NOMO-1 (cell line): ENCODE results near the gene SLC24A3.

Experiments used
- DNase-seq, 2 experiments: peaks; one replicate each; lab custom pipeline; 2025; ENCODE audit not compliant: unreplicated experiment in 2 of 2; lab: John Stamatoyannopoulos, UW

Gene SLC24A3

DNA sequence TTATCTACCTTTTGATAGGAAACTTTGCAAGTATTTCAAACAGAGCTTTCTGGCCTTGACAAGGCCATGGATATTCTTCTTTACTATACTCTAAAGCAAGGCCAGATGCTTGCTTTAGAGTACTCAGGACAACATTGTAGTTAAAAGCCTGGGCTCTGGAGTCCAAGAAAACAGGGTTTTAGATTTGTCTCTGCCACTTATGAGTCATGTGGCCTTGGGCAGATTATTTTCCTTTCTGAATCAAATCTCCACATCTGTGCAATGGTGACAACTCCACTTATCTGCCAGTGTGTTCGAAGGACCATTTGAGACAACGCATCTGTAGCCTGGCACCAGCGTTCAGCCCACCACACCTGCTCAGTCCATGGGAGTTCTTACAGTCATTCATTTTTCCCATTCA is 279.7 kb downstream of the SLC24A3 start:
- DNase-seq: no peak

DNA sequence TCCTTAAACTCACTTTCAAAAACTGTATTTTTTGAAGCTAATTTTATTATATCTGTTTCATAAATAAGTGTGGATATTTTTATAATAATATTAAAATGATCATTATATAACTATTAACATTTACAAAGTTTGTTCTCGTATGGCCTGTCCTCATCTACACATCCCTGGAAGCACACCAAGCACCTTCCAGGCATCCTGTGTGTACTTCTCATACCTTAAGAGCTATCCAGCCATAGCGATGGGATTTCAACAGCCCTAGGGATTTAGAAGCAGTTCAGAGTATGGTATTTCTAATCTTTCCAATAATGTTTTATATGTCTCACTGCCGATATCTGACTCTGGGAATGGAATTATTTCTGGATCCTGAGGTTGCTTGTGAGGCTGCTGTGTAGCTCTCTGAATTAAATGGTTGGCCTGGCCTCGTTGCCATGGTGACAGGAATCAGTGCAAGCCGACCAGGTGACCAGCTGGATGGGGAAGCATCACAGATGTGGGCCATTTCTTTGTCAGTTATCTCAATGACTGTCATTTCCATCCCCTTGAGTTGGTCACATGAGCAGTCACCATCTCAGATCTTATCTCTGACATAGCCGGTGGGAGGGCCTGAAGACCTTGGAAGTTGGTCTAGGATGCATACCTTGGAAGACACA is 280.4 kb downstream of the SLC24A3 start:
- no peak for DNase-seq

DNA sequence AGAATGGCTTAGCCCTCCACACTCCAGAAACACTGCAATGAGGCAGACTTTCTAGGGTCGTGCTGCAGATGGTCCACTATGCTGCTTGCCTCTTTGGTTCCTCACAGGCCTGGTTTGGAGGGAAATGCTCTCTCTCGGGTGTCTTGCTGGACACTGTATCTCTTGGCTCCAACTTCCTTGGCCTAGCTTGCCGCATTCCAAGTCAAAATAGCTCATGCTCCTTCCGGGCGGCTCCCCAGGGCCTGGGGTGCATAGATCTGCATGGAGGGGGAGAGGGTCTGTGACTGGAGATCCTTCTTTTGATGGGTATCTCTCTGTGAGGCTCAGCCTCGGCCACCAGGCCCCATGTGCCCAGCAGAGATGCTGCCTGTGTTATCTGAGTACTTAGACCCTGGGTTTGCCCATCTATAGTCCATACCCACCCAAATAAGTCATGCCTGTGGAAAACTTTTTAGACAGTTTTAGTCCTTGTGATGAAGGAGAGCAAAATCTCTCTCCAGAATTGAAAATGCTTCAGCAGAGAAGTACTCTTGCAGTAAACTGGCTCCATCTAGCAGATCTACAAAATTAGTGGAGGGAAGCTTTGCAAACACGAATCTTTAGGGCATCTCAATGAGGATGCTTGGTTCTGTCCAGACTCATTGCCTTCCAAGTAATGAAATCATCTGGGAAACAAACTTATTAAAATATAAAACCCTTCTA is 281.5 kb downstream of the SLC24A3 start:
- DNase-seq: no peak

DNA sequence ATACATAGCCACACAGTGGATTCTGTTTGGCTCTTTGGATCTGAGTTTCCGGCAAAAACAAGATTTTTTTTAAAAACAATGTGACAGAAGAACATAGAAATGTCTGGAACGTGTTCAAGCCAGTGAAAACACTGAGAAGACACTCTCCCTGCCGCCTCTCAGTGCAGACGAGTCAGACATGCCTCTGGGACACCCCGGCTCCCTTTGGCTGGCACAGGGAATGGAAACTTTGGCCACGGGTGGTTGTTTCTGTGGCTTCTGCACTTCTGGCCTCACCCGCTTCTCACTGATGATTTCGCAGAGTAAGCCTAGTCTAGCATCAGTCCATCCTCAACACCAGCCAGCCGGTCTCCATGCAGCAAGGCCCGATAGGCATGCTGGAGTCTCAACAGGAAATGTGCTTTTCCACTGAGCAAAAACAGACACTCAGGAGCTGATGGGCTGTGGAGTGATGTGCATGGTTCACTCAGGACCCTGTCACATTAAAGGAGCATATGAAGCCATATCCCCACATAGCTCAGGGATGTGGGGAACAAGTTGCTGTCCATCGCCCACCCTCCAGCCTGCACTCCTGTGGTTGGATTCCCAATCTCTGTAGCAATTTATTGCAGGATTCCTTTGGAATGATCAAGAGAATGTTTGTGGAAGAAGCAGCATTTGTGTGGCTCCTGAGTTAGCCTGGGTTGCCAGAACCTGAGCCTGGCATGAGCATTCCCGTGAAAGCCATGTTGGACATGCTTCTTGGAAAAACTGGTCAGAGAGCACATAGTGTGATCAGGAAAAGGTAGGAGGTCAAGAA is 283.7 kb downstream of the SLC24A3 start:
- DNase-seq: no peak

DNA sequence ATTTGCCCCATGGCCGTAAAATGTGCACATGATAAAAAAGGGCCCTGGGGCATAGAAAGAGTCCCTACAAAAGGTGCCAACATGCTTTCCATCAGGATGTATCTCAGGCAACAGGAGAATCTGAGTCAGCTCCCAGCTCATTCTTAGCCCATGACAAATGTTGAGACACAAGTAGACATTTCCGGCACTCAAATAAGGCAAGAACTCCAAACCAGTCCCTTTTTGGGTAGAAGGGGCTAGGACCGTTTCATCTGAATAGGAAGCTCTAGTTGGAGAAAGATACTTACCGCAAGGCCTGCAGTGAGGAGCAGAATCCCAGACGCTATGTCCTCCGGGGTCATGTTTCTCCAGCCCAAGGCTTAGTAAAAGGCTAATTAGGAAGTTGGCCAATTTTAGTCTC is 284.6 kb downstream of the SLC24A3 start:
- DNase-seq: no peak

DNA sequence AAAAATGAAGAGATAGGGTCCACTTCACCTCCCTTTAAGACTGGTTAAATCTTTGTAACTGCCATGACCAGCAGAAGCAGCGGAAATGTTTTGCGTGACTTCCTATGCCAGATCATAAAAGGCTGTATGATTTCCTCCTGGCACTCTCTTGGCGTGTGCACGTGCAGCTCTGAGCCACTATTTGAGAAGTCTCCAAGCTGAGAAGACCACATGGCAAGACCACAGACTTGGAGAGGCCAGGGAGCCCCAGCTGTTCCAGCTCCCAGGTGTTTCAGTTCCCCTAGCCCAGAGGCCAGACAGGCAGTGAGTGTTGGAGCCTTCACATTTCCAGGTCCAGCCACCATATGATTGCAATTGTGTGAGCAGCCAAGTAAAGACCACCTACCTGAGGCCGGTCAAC is 286.3 kb downstream of the SLC24A3 start:
- DNase-seq: no peak

DNA sequence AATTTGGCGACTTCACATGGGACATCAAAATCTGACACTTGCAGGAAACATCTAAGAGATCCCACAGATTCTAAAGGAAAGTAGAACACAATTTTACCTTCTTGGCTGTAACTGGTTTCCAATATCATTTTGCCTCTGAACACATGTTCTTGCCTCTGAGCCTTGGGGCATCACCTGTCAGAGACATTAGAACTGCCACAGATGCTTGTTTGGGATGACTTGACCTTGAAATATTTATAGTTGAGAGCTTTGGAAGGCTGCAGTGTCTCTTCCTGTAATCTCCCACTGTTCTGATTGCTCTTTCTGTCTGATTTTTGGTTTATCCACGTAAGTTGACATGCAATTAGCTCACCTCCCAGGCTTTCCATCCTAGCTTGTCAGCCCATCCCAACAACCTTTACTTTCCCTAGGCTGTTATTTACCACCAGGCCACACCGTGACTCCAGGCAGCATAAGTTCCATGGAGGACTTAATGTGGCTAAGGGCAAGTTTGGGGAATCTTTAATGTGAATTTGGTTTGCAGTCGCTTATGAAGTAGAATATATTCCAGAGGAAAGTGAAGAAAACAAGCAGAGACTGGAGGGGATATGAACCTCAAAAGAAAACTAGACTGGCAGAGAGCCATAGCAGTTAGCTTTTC is 289.2 kb downstream of the SLC24A3 start:
- no peak for DNase-seq

DNA sequence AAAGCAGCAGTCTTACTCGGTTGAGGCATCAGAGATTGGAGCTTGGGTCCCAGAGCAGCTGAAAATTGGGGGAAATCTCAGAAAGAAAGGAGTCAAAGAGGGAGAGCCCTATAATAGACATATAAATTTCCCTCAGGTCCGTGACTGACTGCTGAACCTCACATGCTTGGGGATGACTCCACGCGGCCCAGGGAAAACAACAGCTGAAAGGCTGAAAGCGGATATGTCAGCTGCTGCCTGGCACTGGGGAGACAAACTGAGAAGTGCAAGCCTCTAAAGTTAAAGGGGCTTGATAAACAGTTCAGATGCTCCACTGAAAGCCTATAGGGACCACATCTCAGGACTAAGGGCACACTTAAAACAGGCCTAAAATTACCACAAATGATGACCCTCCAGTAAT is 289.7 kb downstream of the SLC24A3 start:
- no peak for DNase-seq

DNA sequence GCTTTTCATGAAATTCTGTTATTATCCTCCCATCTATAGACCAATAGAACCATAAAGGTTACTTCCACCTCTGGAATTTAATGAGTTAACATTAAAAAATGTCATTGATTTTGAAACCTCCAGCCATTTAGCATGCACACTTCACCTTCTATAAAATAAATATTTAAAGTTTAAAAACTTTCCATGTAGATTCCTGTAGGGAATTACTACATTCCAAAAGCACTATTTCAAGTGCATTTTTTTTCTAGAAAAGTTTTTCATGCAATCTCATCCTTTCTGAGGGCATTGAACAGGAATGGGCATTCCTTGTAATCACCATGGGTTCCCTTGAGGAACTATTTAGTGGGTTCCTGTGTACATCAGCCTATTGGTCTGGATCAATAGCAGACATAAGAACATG is 291.8 kb downstream of the SLC24A3 start:
- no peak for DNase-seq

DNA sequence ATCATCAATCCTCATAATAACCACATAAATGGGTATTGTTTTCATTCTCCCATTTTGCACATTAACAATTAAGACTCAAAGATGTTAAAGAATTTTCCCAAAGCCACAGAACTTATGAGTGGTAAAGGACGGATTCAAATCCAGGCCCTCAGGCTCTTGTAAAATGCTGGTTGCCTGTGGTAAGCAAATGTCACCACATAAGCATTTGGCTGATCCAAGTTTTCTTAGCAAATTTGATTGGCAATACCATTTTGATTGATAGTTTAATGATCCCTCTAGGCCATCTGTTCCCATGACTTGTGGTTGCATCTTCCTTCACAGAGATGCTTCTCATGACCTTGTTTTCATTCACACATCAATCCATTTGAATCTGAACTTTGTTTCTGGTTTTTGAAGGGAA is 293.6 kb downstream of the SLC24A3 start:
- DNase-seq: no peak

DNA sequence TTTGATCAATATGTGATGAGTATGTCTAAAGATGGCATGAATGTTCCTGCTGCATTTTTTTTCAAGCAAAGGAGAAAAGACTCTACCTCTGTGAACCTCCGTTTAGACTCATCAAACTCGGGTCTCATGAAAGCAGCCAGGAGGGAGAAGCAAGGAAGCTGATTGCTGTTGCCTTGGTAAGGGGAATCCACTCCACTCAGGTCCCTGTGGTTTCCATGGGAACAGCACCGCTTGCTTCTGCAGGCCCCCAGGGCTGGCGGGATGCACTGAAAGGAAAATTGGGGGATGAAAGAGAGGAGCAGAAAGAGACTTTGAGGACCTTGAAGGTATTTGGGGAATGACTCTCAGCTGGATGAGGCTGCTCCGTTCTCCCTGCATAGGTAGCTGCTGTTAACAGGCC is 296.0 kb downstream of the SLC24A3 start:
- DNase-seq: no peak

DNA sequence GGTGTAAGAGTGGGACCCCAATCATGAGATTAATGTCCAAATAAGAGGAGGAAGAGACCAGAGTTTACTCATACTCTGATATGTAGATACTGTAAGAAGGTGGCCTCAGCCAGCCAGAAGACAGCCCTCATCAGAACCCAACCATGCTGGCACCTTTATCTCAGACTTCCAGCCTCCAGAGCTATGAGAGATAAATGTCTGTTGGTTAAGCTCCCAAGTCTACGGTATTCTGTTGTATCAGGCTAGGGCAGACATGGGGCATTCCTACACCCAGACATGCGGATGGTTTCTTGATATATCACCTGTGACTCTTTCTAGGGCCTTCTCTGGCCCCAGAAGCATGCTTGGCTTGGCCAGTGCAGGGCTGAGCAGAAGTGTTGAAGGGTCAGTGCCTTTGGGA is 298.2 kb downstream of the SLC24A3 start:
- no peak for DNase-seq

DNA sequence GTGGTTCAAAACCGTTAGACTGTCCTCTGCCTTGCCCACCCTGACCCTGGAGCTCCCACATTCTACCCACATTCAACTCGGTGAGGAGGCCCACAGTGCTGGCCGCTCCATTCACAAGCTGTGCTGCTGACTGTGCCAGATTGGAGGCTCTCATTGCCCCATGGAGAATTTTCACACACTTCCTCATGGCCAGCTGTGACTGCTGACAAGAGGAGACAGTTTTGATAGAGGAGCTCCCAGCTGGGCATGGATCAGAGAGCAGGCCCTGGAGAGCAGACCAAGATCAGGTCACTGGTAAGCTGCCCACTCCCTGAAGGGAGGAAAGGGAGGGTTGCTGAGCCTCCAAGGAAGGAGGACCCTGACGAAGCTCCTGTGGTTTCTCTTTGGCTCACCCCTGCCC is 299.5 kb downstream of the SLC24A3 start:
- no peak for DNase-seq

DNA sequence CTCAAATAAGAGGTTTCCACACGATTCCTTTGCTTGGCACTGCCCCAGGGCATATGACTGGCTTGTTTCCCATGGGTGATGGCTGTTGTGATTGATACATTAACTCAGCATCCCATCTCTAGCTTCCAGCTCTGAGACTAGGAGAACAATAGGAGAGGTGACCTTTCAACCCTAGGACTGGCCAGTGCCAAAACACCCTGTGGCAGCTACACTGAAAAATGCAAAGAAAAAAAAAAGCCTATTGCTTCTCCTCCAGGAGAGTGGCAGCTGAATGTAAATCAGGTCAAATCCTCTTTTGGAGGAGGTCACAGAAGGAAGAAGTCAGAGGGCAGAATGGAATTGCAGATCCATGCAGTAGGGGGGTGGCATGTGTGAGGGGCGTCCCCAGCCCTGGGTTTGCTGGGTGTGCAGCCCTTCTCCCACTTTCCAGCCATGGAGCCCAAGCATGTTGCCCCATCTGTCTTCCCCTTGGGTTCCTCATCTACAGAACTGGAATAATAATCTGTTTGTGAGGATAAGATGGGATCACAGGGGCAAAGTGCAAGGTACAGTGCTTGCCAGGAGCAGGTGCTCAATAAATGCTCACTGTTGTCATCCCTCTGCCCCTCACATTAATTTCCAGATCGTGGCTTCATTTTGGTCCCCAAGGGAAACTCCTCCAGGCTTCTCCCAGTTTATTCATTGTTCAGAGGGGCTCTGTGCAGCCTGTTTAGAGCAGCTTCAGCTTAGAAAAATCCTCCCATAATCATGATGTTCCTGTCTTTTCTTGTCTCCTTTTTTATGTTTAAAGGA is 300.6 kb downstream of the SLC24A3 start:
- DNase-seq: no peak

DNA sequence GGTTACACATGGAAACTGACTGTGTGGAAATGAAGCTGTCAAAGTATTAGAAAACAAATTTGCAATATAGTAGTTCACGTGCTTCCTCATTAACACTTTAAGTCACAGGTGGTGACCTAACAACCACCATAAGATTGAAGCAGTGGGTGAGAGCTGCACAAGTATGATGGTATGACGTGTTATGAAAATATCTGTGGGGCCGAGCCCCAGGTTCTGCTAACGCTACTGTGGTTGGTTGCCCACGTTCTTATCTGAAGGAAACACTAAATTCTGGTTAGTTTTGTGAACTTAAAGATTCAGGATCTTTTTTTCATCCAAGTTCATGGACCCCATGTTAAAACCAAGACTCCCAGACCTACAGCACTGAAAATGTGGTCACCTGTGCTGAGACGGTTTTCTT is 302.6 kb downstream of the SLC24A3 start:
- no peak for DNase-seq

DNA sequence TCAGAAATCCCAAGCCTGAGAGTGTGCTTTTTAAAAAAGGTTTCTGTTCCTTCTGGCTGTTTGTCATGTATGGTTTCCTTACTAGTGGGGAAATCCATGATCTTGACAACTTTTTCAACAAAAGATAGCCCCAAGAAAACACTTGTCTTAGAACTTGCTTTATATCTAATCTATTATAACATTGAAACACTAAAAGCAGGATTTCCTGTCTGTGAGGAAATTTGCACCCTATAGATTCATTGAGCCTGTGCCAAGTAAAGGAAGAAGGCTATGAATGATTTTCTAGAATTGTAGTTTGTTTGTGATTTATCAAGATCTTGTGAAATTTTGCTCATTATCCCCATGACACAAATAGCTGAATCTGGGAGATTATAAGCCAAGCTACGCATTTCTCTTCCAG is 307.0 kb downstream of the SLC24A3 start:
- DNase-seq: no peak

DNA sequence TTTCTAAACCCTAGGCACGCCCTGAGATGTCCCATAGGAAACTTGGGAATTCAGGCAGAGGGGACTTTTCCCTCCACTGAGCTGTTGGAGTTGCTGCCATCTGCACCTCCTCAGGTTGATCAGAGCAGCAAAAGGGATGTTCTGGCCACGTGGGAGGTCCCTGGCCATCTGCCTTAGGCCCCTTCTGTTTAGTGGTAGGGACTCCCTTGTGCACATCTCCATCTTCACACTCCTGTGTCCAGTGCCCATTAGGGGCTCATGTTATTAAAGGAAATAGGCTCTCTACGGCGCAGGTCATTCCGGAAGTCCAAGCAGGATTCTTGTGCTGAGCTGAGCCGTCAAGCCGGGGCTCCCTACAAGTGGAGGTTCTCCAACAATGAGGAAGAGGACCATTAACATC is 307.8 kb downstream of the SLC24A3 start:
- DNase-seq: no peak

DNA sequence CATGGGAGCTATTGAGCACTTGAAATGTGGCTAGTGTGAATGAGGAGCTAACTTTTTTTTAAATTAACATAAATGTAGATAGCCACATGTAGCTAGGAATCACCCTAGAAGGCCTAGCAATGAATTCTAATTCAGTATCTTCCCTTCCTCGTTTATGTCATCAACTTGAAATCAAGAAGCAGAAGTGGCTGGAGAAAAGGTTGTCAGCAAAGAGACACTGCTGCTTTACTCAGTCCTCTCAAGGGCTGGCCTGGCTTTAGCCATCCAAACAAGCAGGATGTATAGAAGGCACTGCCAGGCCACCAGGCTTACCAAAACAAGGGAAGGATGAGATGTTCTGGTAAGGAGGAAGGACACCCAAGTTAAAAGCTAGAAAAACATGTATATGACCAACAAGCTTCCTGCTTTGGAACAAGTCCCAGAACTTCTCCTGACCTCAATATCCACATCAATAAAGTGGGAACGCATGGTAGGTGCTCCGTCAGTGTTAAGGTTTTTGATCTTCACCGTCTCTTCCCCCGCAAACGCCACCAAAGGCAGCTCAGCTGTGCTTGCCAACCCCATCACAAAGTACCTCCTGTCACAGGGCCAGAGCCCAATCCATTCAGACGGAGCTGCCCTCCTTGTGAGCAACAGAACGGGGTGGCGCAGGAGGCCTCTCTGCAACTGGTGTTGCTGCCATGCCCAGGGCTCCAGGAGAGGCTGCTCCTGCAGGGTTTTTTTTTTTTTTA is 309.8 kb downstream of the SLC24A3 start:
- DNase-seq: no peak

DNA sequence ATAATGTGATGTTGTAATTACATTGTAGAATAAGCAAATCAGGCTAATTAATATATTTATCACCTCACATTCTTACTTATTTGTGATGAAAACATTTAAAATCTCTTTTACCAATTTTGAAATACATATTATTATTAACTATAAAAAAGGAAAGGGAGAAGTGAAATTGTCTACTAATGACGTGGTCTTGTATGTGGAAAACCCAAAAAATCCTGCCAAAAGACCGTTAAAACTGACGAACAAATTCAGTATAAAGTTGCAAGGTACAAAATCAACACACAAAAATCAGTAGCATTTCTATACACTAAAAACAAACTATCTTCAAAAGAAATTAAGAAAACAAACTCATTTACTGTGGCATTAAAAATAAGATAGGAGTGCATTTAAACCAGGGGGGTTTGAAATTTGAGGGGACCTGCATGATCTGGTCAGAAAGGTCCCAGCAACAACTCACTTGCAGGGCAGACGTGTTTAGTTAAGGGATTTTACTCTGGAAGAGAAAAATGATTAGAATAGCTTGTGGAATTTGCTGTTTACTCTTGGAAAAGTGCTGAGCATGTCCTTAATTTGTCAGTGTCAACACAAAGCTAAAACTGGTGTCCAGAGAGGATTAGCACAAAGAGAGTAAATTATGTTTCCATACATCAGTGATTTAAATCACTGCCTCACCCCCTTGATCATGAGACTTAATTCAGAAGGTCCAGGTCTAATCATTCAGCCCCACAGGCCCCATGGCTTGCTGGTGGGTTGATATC is 310.6 kb downstream of the SLC24A3 start:
- DNase-seq: no peak
